ENCODE data around the gene OXER1.

- no peak for TF ChIP-seq EZH2phosphoT487 (IDR thresholded peaks at IDR 0.05; ENCODE audit: borderline replicate concordance, low read length)
- TF ChIP-seq, protein P1, sequence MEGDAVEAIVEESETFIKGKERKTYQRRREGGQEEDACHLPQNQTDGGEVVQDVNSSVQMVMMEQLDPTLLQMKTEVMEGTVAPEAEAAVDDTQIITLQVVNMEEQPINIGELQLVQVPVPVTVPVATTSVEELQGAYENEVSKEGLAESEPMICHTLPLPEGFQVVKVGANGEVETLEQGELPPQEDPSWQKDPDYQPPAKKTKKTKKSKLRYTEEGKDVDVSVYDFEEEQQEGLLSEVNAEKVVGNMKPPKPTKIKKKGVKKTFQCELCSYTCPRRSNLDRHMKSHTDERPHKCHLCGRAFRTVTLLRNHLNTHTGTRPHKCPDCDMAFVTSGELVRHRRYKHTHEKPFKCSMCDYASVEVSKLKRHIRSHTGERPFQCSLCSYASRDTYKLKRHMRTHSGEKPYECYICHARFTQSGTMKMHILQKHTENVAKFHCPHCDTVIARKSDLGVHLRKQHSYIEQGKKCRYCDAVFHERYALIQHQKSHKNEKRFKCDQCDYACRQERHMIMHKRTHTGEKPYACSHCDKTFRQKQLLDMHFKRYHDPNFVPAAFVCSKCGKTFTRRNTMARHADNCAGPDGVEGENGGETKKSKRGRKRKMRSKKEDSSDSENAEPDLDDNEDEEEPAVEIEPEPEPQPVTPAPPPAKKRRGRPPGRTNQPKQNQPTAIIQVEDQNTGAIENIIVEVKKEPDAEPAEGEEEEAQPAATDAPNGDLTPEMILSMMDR (conservative IDR thresholded peaks at IDR 0.05; ENCODE audit: low read depth, low read length), result no peak
Observed at GRCh38 chr2:42796427-42797248, 32.7 kb upstream of the OXER1 start.
